Raji (cell line): ENCODE measurements around the gene MYO1D.

Experiments used
- POLR2A ChIP-seq: IDR thresholded peaks from 2 replicates; pipeline ENCODE4 v1.6.1; 2011; ENCODE audit warnings: low read depth, low read length, control low read depth; ENCODE audit not compliant: insufficient read depth

Gene MYO1D

DNA sequence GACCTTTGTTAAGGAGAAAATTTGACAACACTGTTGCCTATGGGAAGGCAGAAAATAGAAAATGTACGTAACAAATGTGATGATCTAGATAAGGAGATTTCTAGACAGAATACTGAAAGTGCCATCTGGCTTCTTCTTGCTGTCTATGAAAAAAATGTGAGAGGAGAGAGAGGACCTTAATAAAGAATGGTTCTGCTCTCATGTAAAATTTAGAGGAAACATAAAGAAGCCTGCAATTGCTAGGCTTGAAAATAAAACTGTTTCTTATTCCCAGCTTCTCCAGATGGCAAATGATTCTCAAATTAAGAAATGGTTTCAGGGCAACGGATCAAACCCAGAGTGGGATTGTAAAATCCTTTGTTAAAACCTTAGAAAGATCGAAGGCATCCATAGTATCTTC lies 261.6 kb downstream of the MYO1D start:
- TF ChIP-seq POLR2A = no peak

DNA sequence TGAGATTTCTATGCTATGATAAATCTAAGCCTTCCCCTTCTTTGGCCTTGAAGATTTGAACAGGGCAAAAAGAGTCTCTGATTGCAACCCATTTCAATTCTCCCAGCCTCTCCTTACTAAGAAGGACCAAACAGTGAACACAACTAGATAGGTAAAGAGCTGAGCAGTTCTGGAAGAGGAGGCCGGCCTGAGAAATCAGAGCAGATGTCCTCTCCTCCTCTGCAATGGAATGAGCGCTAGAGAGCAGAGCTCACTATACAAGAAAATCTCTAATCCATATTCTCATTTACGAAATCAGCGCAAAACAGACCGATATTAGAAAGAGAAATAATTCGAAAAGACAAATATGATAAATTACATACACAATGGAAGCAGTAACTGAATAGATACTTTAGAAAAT lies 266.0 kb downstream of the MYO1D start:
- no peak for TF ChIP-seq POLR2A

- no peak for TF ChIP-seq POLR2A
These were observed 266.9 kb downstream of the MYO1D start for GRCh38 chr17:32609884-32610650.

- TF ChIP-seq POLR2A = no peak
These were observed 267.8 kb downstream of the MYO1D start for GRCh38 chr17:32609085-32609484.

GRCh38 chr17:32608267-32608666 lies 268.7 kb downstream of the MYO1D start:
- TF ChIP-seq POLR2A = no peak

GRCh38 chr17:32604966-32605365 lies 272.0 kb downstream of the MYO1D start:
- TF ChIP-seq POLR2A = no peak

GRCh38 chr17:32602396-32602795 lies 274.5 kb downstream of the MYO1D start:
- TF ChIP-seq POLR2A = no peak

- no peak for TF ChIP-seq POLR2A
These were observed 275.1 kb downstream of the MYO1D start for GRCh38 chr17:32601866-32602265.

- no peak for TF ChIP-seq POLR2A
These were observed 280.3 kb downstream of the MYO1D start for GRCh38 chr17:32596628-32597027.

DNA sequence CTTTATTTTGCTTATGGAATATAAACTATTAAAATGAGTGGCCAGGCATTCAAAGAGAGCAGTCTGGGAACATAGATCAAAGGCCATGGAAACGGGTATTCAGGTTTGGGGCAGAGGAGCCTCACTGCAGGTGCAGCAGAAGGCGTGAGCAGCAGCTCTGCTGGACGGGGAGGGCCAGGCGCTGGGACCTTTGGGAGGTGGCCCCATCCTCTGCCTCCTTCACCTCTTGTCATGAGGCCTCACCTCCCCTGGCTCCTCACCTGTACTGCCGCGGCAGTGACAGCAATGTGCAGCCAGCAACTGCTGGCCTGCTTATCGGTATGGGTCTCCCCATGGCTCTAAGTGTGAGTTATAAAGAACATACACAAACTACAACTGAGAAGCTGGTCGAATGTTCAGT lies 280.7 kb downstream of the MYO1D start:
- TF ChIP-seq POLR2A = no peak

GRCh38 chr17:32593003-32593402 lies 283.9 kb downstream of the MYO1D start:
- TF ChIP-seq POLR2A = no peak

DNA sequence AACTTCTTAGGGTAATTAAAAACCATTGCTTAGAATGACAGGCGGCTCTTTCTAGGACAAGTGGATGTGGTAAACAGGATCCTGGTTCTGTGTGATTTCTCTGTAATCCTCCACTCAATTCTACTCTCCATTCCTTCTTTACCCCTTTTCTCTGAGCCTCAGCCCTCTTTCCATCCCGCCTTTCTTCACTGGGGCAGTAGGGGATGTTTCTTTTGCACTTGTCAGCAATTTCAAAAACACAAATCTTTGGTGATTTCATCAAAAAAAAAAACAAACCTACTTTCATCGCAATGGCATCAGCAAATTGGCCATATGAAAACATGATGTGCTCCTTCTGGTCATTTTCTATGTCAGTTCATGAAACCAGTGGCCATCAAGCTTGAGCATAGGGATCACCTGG lies 285.5 kb downstream of the MYO1D start:
- no peak for TF ChIP-seq POLR2A

DNA sequence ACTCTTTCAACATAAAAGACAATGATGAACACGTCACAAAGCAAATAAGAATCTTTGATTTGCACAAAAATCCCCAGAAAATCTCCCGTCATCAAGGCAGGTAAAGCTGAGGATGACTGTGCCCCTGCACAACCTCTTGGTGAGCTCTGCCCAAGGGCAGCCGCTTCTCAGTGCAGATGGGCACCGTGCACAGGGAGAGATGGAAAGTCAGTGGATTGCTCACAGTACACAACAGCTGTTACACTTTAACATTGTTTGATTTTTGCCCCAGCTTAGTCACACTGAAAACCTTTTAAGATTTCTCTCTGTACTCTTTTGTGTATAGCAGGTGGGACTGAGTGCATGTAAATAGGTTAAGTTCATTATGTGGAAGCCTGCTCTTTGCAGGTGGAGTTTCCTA lies 285.9 kb downstream of the MYO1D start:
- TF ChIP-seq POLR2A = no peak

GRCh38 chr17:32588982-32589381 lies 287.9 kb downstream of the MYO1D start:
- TF ChIP-seq POLR2A = no peak

- TF ChIP-seq POLR2A = no peak
These were observed 288.8 kb downstream of the MYO1D start for GRCh38 chr17:32588135-32588534.

GRCh38 chr17:32586666-32587065 lies 290.3 kb downstream of the MYO1D start:
- no peak for TF ChIP-seq POLR2A

DNA sequence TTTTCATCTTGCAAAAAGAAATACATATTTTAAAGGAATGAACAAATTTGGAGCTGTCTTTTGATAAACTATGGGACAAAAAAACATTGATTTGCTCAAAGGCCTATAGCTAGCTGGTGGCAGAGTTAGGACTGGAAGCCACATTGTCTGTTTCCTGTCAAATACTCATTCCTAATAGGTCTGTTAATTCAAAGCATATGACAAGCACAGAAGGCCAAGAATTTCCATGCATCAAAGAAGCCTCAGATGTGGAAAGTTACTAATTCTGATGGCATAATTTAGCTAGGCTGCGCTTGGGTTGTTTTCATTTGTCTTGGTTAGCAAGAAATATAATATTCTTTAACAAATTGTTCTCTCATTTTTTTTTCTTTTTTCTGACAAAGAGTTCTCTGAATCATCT lies 292.1 kb downstream of the MYO1D start:
- no peak for TF ChIP-seq POLR2A
